Muscle layer of colon (tissue), 2 donors: ENCODE results near the gene EMC9.

Experiments
- H3K27ac ChIP-seq: one replicate; pipeline ENCODE4 v1.7.0; 2013; ENCODE audit warnings: low read depth, mild to moderate bottlenecking, low read length, moderate library complexity
- H3K27me3 ChIP-seq, 2 donors: one replicate each; pipeline ENCODE4 v1.7.0; 2013; ENCODE audit warnings: low read length in 2 of 2, mild to moderate bottlenecking in 2 of 2; ENCODE audit not compliant: insufficient read depth in 2 of 2, control insufficient read depth in 1 of 2
- H3K36me3 ChIP-seq: one replicate; pipeline ENCODE4 v1.7.0; 2013; ENCODE audit warnings: mild to moderate bottlenecking, low read length; ENCODE audit not compliant: insufficient read depth
- H3K4me1 ChIP-seq: one replicate; pipeline ENCODE4 v1.7.0; 2013; ENCODE audit warnings: mild to moderate bottlenecking, low read length; ENCODE audit not compliant: insufficient read depth
- H3K4me3 ChIP-seq, 2 donors: one replicate each; pipeline ENCODE4 v1.7.0; 2013; ENCODE audit warnings: low read length in 2 of 2, low read depth in 1 of 2, mild to moderate bottlenecking in 1 of 2, moderate library complexity in 1 of 2
- H3K9ac ChIP-seq: one replicate; pipeline ENCODE4 v1.7.0; 2013; ENCODE audit warnings: low read length
- H3K9me3 ChIP-seq: one replicate; pipeline ENCODE4 v1.7.0; 2013; ENCODE audit warnings: mild to moderate bottlenecking, low read length
- donor health status: abdominal sarcoma.
- donor health status: Adenocarcinoma of cecum.

EMC9 gene

GRCh38 chr14:24135584-24135833 is 5.9 kb downstream of the EMC9 start:
- H3K36me3 ChIP-seq, result peaks cover 27% of the 10 kb centered on the region
- peak overlapping the region; percentile 63 to 85 for H3K4me3 ChIP-seq
- peaks cover 17% of the 10 kb centered on the region for H3K4me1 ChIP-seq
- H3K9ac ChIP-seq, result no peak overlapping the region
- H3K9me3 ChIP-seq, result no peaks in the 10 kb centered on the region
- H3K27me3 ChIP-seq, result no peaks in the 10 kb centered on the region
- H3K27ac ChIP-seq, result peak overlapping the region; percentile 76

- no peak overlapping the region for H3K9ac ChIP-seq
- no peak overlapping the region for H3K27ac ChIP-seq
- H3K27me3 ChIP-seq, result no peaks in the 10 kb centered on the region
- peaks cover 16% of the 10 kb centered on the region for H3K36me3 ChIP-seq
- H3K9me3 ChIP-seq, result no peaks in the 10 kb centered on the region
- H3K4me1 ChIP-seq, result peaks cover 17% of the 10 kb centered on the region
- H3K4me3 ChIP-seq, result no peak overlapping the region
Measured at GRCh38 chr14:24133735-24134134, 7.7 kb downstream of the EMC9 start.

GRCh38 chr14:24132976-24133375 is 8.4 kb downstream of the EMC9 start:
- no peak overlapping the region for H3K4me3 ChIP-seq
- H3K9me3 ChIP-seq, result no peaks in the 10 kb centered on the region
- peaks cover 17% of the 10 kb centered on the region for H3K4me1 ChIP-seq
- peaks cover 9% of the 10 kb centered on the region for H3K36me3 ChIP-seq
- H3K27me3 ChIP-seq, result no peaks in the 10 kb centered on the region
- no peak overlapping the region for H3K9ac ChIP-seq
- H3K27ac ChIP-seq, result no peak overlapping the region

DNA sequence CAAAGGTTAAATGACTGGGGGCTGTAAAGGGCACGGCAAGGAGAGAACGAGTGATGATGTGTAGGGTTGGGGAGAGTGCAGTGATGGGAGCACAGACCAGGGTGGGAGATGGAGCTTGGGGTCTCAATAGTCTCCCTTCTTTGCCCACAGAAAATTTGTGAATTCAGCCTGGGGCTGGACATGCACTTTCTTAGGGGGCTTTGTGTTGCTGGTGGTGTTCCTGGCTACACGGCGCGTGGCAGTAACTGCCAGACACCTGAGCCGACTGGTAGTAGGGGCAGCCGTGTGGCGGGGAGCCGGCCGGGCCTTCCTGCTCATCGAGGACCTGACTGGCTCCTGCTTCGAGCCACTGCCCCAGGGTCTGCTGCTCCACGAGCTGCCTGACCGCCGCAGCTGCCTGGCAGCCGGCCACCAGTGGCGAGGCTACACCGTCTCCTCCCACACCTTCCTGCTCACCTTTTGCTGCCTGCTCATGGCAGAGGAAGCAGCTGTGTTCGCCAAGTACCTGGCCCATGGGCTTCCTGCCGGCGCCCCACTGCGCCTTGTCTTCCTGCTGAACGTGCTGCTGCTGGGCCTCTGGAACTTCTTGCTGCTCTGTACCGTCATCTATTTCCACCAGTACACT is 9.2 kb downstream of the EMC9 start:
- peaks cover 12% of the 10 kb centered on the region for H3K4me1 ChIP-seq
- H3K9ac ChIP-seq, result no peak overlapping the region
- no peak overlapping the region for H3K27ac ChIP-seq
- H3K36me3 ChIP-seq, result peaks cover under 1% of the 10 kb centered on the region
- no peaks in the 10 kb centered on the region for H3K27me3 ChIP-seq
- H3K4me3 ChIP-seq, result no peak overlapping the region
- H3K9me3 ChIP-seq, result no peaks in the 10 kb centered on the region

DNA sequence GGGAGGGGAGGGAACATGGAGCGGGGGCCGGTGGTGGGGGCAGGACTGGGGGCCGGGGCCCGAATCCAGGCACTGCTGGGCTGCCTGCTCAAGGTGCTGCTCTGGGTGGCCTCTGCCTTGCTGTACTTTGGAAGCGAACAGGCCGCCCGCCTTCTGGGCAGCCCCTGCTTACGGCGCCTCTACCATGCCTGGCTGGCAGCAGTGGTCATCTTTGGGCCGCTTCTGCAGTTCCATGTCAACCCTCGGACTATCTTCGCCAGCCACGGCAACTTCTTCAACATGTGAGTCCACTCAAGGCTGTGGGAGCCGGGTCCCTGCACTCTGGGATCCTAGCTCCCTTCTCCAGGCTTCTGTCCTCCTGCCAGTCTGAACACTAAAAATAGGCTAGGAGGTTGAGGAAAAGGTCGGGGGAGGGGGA is 9.8 kb downstream of the EMC9 start:
- no peaks in the 10 kb centered on the region for H3K27me3 ChIP-seq
- peaks cover 6% of the 10 kb centered on the region for H3K4me1 ChIP-seq
- no peaks in the 10 kb centered on the region for H3K9me3 ChIP-seq
- H3K9ac ChIP-seq, result no peak overlapping the region
- no peaks in the 10 kb centered on the region for H3K36me3 ChIP-seq
- no peak overlapping the region for H3K27ac ChIP-seq
- H3K4me3 ChIP-seq, result no peak overlapping the region

DNA sequence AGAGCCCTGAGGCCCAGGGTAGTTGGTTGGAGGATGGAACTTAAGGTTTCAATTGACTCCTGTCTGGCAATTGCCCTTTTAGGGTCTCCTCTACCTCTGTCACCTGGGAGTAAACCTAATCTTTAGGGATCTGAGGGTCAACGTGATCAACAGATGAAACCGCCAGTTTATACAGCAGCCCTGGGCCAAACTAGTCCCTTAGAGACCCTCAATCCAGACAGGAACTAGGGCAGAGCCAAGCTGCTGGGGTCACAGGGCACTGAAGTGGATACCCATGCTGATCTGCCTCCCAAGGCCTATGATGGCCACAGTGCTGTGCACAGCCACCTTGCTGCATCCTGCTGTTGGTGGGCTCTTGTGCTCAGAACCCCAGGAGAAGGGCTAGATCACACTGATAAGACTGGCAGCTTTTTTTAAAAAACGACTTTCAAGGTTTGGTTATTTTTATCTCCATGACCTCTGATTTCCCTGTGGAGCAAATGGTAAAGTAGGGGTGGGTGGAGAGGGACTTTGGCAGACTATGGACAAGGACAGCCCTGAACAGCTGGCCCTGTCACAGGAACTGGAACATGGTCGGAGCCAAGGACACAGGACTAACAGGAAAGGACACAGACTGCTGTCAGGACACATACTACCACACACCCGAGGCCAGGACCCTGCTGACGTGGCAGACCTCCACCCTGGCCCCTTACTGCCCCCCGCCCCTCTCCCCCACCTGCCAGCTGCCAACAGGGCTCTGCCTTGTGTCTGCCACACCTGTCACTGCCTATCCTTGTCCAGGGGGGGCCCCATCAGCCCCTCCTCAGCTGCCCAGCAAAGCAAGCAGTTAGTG is 10.5 kb downstream of the EMC9 start:
- Histone ChIP-seq H3K9ac (no peak overlapping the region), H3K4me3 (no peak overlapping the region), H3K27ac (no peak overlapping the region), H3K4me1 (peaks cover 5% of the 10 kb centered on the region), H3K36me3 (no peaks in the 10 kb centered on the region), H3K27me3 (no peaks in the 10 kb centered on the region), H3K9me3 (no peaks in the 10 kb centered on the region)

DNA sequence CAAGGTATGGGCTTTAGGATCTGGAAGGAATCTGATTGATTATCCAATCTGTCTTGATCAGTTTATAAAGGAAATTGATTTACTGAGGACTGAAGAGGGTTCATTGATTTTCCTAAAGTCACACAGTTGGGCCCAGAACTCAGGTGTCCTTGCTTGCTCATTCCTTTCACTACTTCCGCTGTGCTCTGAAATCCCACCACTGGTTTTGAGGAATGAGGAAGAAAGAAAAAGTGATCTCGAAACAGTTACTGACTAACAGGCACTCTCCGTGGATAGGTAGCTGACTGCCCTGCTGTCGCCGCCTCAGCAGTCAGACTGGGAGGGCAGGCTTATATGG is 11.0 kb downstream of the EMC9 start, which contains the start of gene FITM1:
Gene FITM1 (plus strand): TSS at position 280 of the 337 bp plus-strand sequence. CDS start 905 bp downstream, outside the sequence.
- Histone ChIP-seq H3K4me3 (no peak within 1 kb of the TSS), H3K36me3 (no peaks in the 10 kb centered on the region), H3K27me3 (no peaks in the 10 kb centered on the region), H3K9ac (no peak within 1 kb of the TSS), H3K27ac (no peak within 1 kb of the TSS), H3K4me1 (peaks cover 2% of the 10 kb centered on the region), H3K9me3 (no peaks in the 10 kb centered on the region)

DNA sequence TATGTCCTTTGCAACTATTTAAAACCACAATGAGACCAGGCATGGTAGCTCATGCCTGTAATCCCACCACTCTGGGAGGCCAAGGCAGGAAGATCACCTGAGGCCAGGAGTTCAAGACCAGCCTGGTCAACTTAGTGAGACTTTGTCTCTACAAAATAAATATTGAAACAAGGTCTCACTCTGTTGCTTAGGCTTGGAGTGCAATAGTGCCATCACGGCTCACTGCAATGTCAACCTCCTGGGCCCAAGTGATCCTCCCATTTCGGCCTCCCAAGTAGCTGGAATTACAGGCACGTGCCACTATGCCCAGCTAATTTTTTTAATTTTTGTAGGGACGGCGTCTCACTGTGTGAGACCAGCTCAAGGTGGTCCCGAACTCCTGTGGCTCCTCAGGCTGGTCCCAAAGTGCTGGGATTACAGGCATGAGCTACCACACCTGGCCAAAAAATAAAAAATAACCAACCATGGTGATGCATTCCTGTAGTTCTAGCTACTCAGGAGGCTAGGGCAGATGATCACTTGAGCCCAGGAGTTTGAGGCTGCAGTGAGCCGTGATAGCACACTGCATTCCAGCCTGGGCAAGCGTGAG is 11.9 kb downstream of the EMC9 start:
- no peak overlapping the region for H3K4me3 ChIP-seq
- H3K36me3 ChIP-seq, result no peaks in the 10 kb centered on the region
- no peaks in the 10 kb centered on the region for H3K4me1 ChIP-seq
- no peak overlapping the region for H3K27ac ChIP-seq
- H3K9ac ChIP-seq, result no peak overlapping the region
- H3K27me3 ChIP-seq, result no peaks in the 10 kb centered on the region
- H3K9me3 ChIP-seq, result no peaks in the 10 kb centered on the region

GRCh38 chr14:24127673-24128072 is 13.7 kb downstream of the EMC9 start:
- no peaks in the 10 kb centered on the region for H3K9me3 ChIP-seq
- H3K27ac ChIP-seq, result no peak overlapping the region
- H3K9ac ChIP-seq, result no peak overlapping the region
- H3K4me1 ChIP-seq, result no peaks in the 10 kb centered on the region
- H3K4me3 ChIP-seq, result no peak overlapping the region
- peaks cover 12% of the 10 kb centered on the region for H3K36me3 ChIP-seq
- no peaks in the 10 kb centered on the region for H3K27me3 ChIP-seq

- H3K27ac ChIP-seq, result no peak overlapping the region
- no peaks in the 10 kb centered on the region for H3K4me1 ChIP-seq
- H3K27me3 ChIP-seq, result no peaks in the 10 kb centered on the region
- no peak overlapping the region for H3K9ac ChIP-seq
- peaks cover 12% of the 10 kb centered on the region for H3K36me3 ChIP-seq
- H3K9me3 ChIP-seq, result no peaks in the 10 kb centered on the region
- no peak overlapping the region for H3K4me3 ChIP-seq
Measured at GRCh38 chr14:24126939-24127338, 14.5 kb downstream of the EMC9 start.

- Histone ChIP-seq H3K36me3 (peaks cover 39% of the 10 kb centered on the region), H3K4me1 (no peaks in the 10 kb centered on the region), H3K4me3 (no peak overlapping the region), H3K9me3 (no peaks in the 10 kb centered on the region), H3K27ac (no peak overlapping the region), H3K27me3 (no peaks in the 10 kb centered on the region), H3K9ac (no peak overlapping the region)
Measured at GRCh38 chr14:24123424-24124417, 17.7 kb downstream of the EMC9 start.
